Endothelial cell of umbilical vein (primary cell): ENCODE measurements around the gene FOS. TPM values are rescaled to one million over a fixed set of nuclear protein-coding genes. Genes with fewer than 3 reads are reported as not detected.

Experiments used
- BruUV-seq: library from RNA; stranded (reverse); fragments of 400-500 nt; replicated peaks from 2 replicates; lab custom pipeline; 2021; lab: Mats Ljungman, UMichigan
- CTCF ChIA-PET: fragments of 300-600, 350-600 bp; sonication (Branson Sonifier 250); formaldehyde crosslinking; loops from one replicate; lab custom pipeline; 2021; ENCODE audit warnings: antibody characterized with exemption, inconsistent platforms; lab: Charles Lee
- POLR2A ChIA-PET: fragments of 300-600, 350-600 bp; sonication (Branson Sonifier 250); formaldehyde crosslinking; loops from one replicate; lab custom pipeline; 2021; ENCODE audit warnings: antibody characterized with exemption, inconsistent platforms; lab: Charles Lee
- DNase-seq: peaks from one replicate; pipeline ENCODE4 v3.0.0-alpha.2; 2011; ENCODE audit warnings: low read depth, low spot score
- FAIRE-seq: peaks from 2 replicates; lab custom pipeline; 2011; peaks lifted over from hg19 to GRCh38; lab: Jason Lieb, UNC
- H2AFZ ChIP-seq: 2 replicates; pipeline ENCODE4 v1.6.0; 2012; ENCODE audit warnings: low read depth, low read length, control low read depth, inconsistent platforms
- H3K27ac ChIP-seq: 2 replicates; pipeline ENCODE4 v1.5.1; 2011; ENCODE audit warnings: low read depth, mild to moderate bottlenecking, control low read depth, low read length, moderate library complexity; ENCODE audit not compliant: insufficient read depth
- H3K27me3 ChIP-seq, 2 experiments: 2 replicates each; pipeline versions ENCODE4 v1.6.0 to v1.6.1; 2011; ENCODE audit warnings: low read length in 2 of 2, mixed read lengths in 1 of 2; ENCODE audit not compliant: control insufficient read depth in 2 of 2, insufficient read depth in 2 of 2
- H3K36me3 ChIP-seq, 2 experiments: 2 replicates in 1 of 2; 3 replicates in 1 of 2; pipeline ENCODE4 v1.5.1; 2011; ENCODE audit warnings: low read length in 2 of 2, mild to moderate bottlenecking in 1 of 2, moderate library complexity in 1 of 2; ENCODE audit not compliant: control insufficient read depth in 2 of 2, insufficient read depth in 2 of 2; ENCODE audit errors: extremely low read depth in 1 of 2
- H3K4me1 ChIP-seq: 3 replicates; pipeline ENCODE4 v1.5.1; 2011; ENCODE audit warnings: mild to moderate bottlenecking, low read length; ENCODE audit not compliant: control insufficient read depth, insufficient read depth; ENCODE audit errors: extremely low read depth
- H3K4me2 ChIP-seq: 2 replicates; pipeline ENCODE4 v1.6.1; 2011; ENCODE audit warnings: low read length, control low read depth, mixed read lengths; ENCODE audit not compliant: insufficient read depth
- H3K4me3 ChIP-seq, 3 experiments: fragments of 200-600 bp in 1 of 3; sonication (generic), shearing (Covaris generic) in 1 of 3; replicated peaks in 1 of 3; 2 replicates each; pipeline ENCODE4 v1.5.1; 2011 to 2016; ENCODE audit warnings: control low read depth in 3 of 3, low read length in 3 of 3, mild to moderate bottlenecking in 2 of 3, inconsistent platforms in 1 of 3, low read depth in 1 of 3, moderate library complexity in 1 of 3; ENCODE audit not compliant: insufficient read depth in 1 of 3
- H3K79me2 ChIP-seq: 2 replicates; pipeline ENCODE4 v1.6.0; 2012; ENCODE audit warnings: low read length, inconsistent platforms; ENCODE audit not compliant: control insufficient read depth, insufficient read depth
- H3K9ac ChIP-seq: replicated peaks from 2 replicates; pipeline ENCODE3; 2011; ENCODE audit warnings: low read length, control low read depth; ENCODE audit not compliant: insufficient read depth; ENCODE audit errors: extremely low read depth
- H3K9me1 ChIP-seq: replicated peaks from 3 replicates; pipeline ENCODE4 v1.6.0; 2011; ENCODE audit warnings: mild to moderate bottlenecking, low read length; ENCODE audit not compliant: control insufficient read depth, insufficient read depth; ENCODE audit errors: extremely low read depth
- H3K9me3 ChIP-seq: replicated peaks from 2 replicates; pipeline ENCODE4 v1.5.1; 2012; ENCODE audit warnings: low read length, inconsistent platforms; ENCODE audit not compliant: control insufficient read depth, insufficient read depth
- H4K20me1 ChIP-seq: replicated peaks from 2 replicates; pipeline ENCODE3; 2011; ENCODE audit warnings: mild to moderate bottlenecking, low read length; ENCODE audit not compliant: control insufficient read depth, insufficient read depth; ENCODE audit errors: extremely low read depth
- EZH2 ChIP-seq: IDR thresholded peaks from 2 replicates; pipeline ENCODE4 v1.6.1; 2012; ENCODE audit warnings: borderline replicate concordance, low read depth, mild to moderate bottlenecking, moderate library complexity, low read length, inconsistent platforms; ENCODE audit not compliant: severe bottlenecking
- FOS ChIP-seq: IDR thresholded peaks from 2 replicates; pipeline ENCODE4 v1.6.1; 2011; ENCODE audit warnings: mild to moderate bottlenecking, low read length, moderate library complexity, borderline replicate concordance; ENCODE audit not compliant: insufficient read depth
- GATA2 ChIP-seq: IDR thresholded peaks from 2 replicates; pipeline ENCODE4 v1.7.0; 2011; ENCODE audit warnings: low read depth, mild to moderate bottlenecking, moderate library complexity, mixed read lengths, low read length; ENCODE audit not compliant: insufficient read length, insufficient read depth
- JUN ChIP-seq: IDR thresholded peaks from 2 replicates; pipeline ENCODE4 v1.6.1; 2011; ENCODE audit warnings: borderline replicate concordance, low read depth; ENCODE audit not compliant: insufficient read length, insufficient read depth
- MAX ChIP-seq: IDR thresholded peaks from 2 replicates; pipeline ENCODE4 v1.6.1; 2011; ENCODE audit not compliant: insufficient read depth, insufficient read length
- MYC ChIP-seq: IDR thresholded peaks from one replicate; pipeline ENCODE4 v1.6.1; 2011; ENCODE audit warnings: mild to moderate bottlenecking, low read depth, low read length
- POLR2A ChIP-seq: IDR thresholded peaks from 2 replicates; pipeline ENCODE4 v1.6.1; 2012; ENCODE audit warnings: low read depth, mild to moderate bottlenecking, control low read depth, low read length
- POLR2AphosphoS5 ChIP-seq: IDR thresholded peaks from 2 replicates; pipeline ENCODE4 v1.6.1; 2012; ENCODE audit warnings: low read depth, mild to moderate bottlenecking, control low read depth, low read length, moderate library complexity; ENCODE audit not compliant: insufficient read depth
- dilution Hi-C: fragments of 300-500 bp; cut with MboI; formaldehyde crosslinking; loops from one replicate; pipeline ENCODE4 v1.15.0; 2019; ENCODE audit warnings: low sequenced_read_pairs; ENCODE audit not compliant: extremely low pct_ligation_motif_present
- intact Hi-C: fragments of 100-400 bp; cut with micrococcal nuclease; formaldehyde crosslinking; loops from one replicate; pipeline ENCODE4 v1.10.0; 2022
- polyA plus RNA-seq, 4 experiments: library from polyadenylated mRNA; depleted of rRNA in 3 of 4; stranded (reverse) in 3 of 4; unstranded in 1 of 4; fragments of >200 nt; gene quantifications; 2 replicates each; pipeline versions ENCODE4 v1.2.1 to v1.2.3, GENCODE V29; 2011 to 2012; ENCODE audit warnings: missing spikeins in 1 of 4
- total RNA-seq: library from RNA; stranded (reverse); gene quantifications from 2 replicates; pipeline ENCODE4 v1.2.3, GENCODE V29; 2021
- TF ChIP-seq, protein P1 (sequence below), 2 donors: IDR thresholded peaks; 1 replicate in 1 of 2; 2 replicates in 1 of 2; pipeline ENCODE4 v1.5.1; 2011; ENCODE audit warnings: low read length in 2 of 2, mild to moderate bottlenecking in 2 of 2, moderate library complexity in 2 of 2, control low read depth in 1 of 2, inconsistent platforms in 1 of 2, low read depth in 1 of 2; ENCODE audit not compliant: insufficient read depth in 1 of 2; ENCODE audit errors: extremely low read depth in 1 of 2

The FOS gene
- total and polyA plus RNA-seq, 2 donors (not counting 3 experiments of a cell fraction or from before 2014, with no cell fraction given) = 9.2 to 41.6 TPM

DNA sequence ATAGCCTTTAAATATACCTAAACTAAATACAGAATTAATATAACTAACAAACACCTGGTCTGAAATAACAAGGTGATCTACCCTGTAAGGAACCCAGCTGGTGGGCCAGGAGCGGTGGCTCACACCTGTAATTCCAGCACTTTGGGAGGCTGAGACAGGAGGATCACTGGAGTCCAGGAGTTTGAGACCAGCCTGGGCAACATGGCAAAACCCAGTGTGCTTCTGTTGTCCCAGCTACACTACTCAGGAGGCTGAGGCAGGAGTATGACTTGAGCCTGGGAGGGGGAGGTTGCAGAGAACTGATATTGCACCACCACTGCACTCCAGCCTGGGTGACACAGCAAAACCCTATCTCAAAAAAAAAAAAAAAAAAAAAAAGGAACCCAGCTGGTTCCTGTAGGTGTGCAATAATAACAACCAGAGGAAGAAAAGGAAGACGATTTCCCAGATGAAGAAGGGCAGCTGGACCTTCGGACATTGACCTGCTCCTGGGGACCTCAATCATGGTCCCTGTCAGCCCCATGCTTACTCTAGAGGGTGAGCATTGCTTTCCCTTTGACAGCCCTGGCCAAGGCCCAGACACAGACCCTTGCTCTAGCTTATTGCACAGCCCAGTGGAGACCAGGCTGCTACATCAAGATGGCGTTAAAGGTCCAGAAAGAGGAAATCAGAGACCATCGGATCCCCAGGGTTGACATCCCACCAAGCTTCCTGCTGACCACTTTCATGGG, 5.4 kb downstream of the FOS start:
- Histone ChIP-seq H4K20me1 (no peaks in the 10 kb centered on the region), H3K4me2 (no peak overlapping the region), H3K9ac (no peak overlapping the region), H2AFZ (no peak overlapping the region), H3K4me3 (no peak overlapping the region), H3K27ac (no peak overlapping the region), H3K36me3 (peaks cover 0 to 9% of the 10 kb centered on the region in 2 experiments), H3K27me3 (peaks cover 7% of the 10 kb centered on the region in 2 experiments), H3K9me3 (no peaks in the 10 kb centered on the region), H3K79me2 (no peaks in the 10 kb centered on the region), H3K9me1 (no peaks in the 10 kb centered on the region), H3K4me1 (peaks cover 2% of the 10 kb centered on the region)
- TF ChIP-seq MAX = no peak
- TF ChIP-seq MYC = no peak
- TF ChIP-seq POLR2A = no peak
- no peak for TF ChIP-seq POLR2AphosphoS5
- no peak for TF ChIP-seq JUN
- no peak for TF ChIP-seq GATA2
- no peak for TF ChIP-seq FOS
- TF ChIP-seq, protein P1, sequence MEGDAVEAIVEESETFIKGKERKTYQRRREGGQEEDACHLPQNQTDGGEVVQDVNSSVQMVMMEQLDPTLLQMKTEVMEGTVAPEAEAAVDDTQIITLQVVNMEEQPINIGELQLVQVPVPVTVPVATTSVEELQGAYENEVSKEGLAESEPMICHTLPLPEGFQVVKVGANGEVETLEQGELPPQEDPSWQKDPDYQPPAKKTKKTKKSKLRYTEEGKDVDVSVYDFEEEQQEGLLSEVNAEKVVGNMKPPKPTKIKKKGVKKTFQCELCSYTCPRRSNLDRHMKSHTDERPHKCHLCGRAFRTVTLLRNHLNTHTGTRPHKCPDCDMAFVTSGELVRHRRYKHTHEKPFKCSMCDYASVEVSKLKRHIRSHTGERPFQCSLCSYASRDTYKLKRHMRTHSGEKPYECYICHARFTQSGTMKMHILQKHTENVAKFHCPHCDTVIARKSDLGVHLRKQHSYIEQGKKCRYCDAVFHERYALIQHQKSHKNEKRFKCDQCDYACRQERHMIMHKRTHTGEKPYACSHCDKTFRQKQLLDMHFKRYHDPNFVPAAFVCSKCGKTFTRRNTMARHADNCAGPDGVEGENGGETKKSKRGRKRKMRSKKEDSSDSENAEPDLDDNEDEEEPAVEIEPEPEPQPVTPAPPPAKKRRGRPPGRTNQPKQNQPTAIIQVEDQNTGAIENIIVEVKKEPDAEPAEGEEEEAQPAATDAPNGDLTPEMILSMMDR (IDR thresholded peaks at IDR 0.05; ENCODE audit: extremely low read depth in 1 of 2, insufficient read depth in 1 of 2, low read depth in 1 of 2, low read length in 2 of 2) = no peak
- no peak for TF ChIP-seq EZH2
- ChIA-PET CTCF (interaction anchor here (0.6 to 5.0 kb wide), 3 partner anchors 11 to 140 kb away, joined by 3 to 24 read pairs (median 3); no protein-coding TSS in a partner anchor), POLR2A (no interaction called here)
- FAIRE-seq (peak; percentile 15), DNase-seq (no peak)
- intact Hi-C loops = no loop called here
- no TSS peak for BruUV-seq
- dilution Hi-C loops = loop anchor here (25.0 kb wide), 1 partner anchor 147 kb away; the partner anchor contains the start of gene NEK9
